GM12891 (cell line): ENCODE data around the gene RSPH4A.

Experiments used
- POLR2A ChIP-seq: IDR thresholded peaks from 2 replicates; pipeline ENCODE4 v1.6.1; 2011; ENCODE audit warnings: low read depth, low read length, control low read depth
- POLR2AphosphoS5 ChIP-seq: IDR thresholded peaks from 2 replicates; pipeline ENCODE4 v1.6.1; 2011; ENCODE audit warnings: low read depth, low read length, control low read depth

- TF ChIP-seq POLR2AphosphoS5: no peak
- no peak for TF ChIP-seq POLR2A
Measured at GRCh38 chr6:116578335-116578734, 37.9 kb upstream of the RSPH4A start.
